GM12874 (cell line): Measurements from ENCODE around the gene TMEM9.

Experiments
- CTCF ChIP-seq: IDR thresholded peaks from 2 replicates; pipeline ENCODE4 v1.5.1; 2011; ENCODE audit warnings: low read depth, mild to moderate bottlenecking, control low read depth, low read length, moderate library complexity; ENCODE audit not compliant: insufficient read depth

Gene TMEM9

GRCh38 chr1:201114245-201115131 lies 39.8 kb downstream of the TMEM9 start:
- TF ChIP-seq CTCF: peak; percentile 83

GRCh38 chr1:201113451-201114244 lies 40.6 kb downstream of the TMEM9 start:
- TF ChIP-seq CTCF: no peak

DNA sequence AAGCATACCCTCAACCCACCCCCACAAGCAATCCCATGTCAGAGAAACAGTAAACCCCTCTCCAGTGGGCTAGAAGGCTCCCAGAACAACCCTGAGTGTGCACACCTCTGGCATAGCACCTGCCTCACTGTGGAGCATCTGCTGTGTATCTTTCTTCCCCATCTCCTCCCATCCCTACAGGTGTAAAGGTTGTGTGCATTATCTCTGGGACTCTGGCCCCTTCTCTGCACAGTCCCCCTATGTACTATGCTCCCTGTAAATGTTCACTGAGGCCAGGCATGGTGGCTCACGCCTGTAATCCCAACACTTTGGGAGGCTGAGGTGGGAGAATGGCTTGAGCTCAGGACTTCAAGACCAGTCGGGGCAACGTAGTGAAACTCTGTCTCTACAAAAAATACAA lies 41.3 kb downstream of the TMEM9 start:
- TF ChIP-seq CTCF: no peak

GRCh38 chr1:201112173-201112731 lies 42.0 kb downstream of the TMEM9 start, which contains the start of gene CACNA1S:
TSS of gene CACNA1S (minus strand) at chr1:201112426. CDS start at chr1:201112339, 87 bp downstream.
- TF ChIP-seq CTCF: no peak

GRCh38 chr1:201111672-201112071 lies 42.6 kb downstream of the TMEM9 start:
- no peak for TF ChIP-seq CTCF

DNA sequence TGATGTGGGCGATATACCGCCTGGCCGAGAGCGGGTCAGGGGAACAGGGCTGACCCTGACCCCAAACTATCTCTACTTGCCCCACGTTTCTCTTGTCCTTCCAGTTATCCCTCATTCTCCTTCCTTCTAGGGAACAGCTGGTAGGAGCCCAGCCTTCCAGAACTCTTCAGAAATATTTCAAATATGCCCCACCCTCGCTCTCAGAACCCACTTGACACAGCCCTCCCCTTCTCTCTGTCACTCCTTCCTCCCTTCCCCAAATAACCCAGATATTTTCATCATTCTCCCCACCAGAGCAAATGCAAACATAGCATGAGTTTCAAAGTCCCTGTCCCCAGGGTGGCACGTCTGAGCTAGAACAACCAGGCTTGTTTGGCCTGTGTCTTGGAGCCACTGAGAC lies 43.1 kb downstream of the TMEM9 start:
- TF ChIP-seq CTCF: no peak

DNA sequence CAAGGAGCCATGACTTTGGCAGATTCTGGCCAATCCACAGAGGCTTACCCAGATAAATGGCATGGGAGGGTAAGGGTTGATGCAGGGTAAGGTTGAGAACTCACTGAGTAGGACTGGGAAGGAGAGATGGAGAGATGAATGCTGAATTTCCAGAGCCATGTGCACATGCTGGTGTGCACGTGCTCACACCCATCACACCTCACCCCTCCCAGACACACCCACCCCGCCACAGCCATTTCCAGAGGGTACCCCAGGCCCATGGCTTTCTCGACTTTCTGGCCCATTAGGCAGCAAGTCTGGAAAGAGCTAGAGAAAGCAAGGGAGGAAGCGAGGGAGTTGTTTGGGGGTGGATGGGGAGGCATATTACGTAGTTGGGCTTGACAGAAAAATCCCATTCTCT lies 43.7 kb downstream of the TMEM9 start:
- no peak for TF ChIP-seq CTCF
